Thyroid gland (tissue), 4 donors: ENCODE data around the gene DPYSL5. TPM values are rescaled to one million over a fixed set of nuclear protein-coding genes. Genes with fewer than 3 reads are reported as not detected.

Experiments used
- DNase-seq, 2 donors: peaks; one replicate each; pipeline ENCODE4 v3.0.0-alpha.2; 2019
- H3K27ac ChIP-seq, 3 donors: fragments of 200-600 bp; sonication (generic); 1 replicate in 2 of 3; 2 replicates in 1 of 3; pipeline ENCODE4 v1.5.1; 2016 to 2019; ENCODE audit warnings: mild to moderate bottlenecking in 1 of 3, moderate library complexity in 1 of 3
- H3K27me3 ChIP-seq: fragments of 200-600 bp; sonication (generic); one replicate; pipeline ENCODE4 v1.5.1; 2019
- H3K36me3 ChIP-seq, 2 donors: fragments of 200-600 bp; sonication (generic); one replicate each; pipeline ENCODE4 v1.5.1; 2016 to 2019
- H3K4me1 ChIP-seq, 2 donors: fragments of 200-600 bp; sonication (generic); one replicate each; pipeline ENCODE4 v1.5.1; 2017 to 2019
- H3K4me3 ChIP-seq, 3 donors: fragments of 200-600 bp; sonication (generic); replicated peaks in 1 of 3; 1 replicate in 2 of 3; 2 replicates in 1 of 3; pipeline ENCODE4 v1.5.1; 2016; ENCODE audit warnings: mild to moderate bottlenecking in 1 of 3
- H3K9me3 ChIP-seq: fragments of 200-600 bp; sonication (generic); one replicate; pipeline ENCODE4 v1.5.1; 2017
- CTCF ChIP-seq, 6 experiments: fragments of 200-600 bp in 3 of 6; fragments of 450-650 bp in 3 of 6; sonication (generic) in 3 of 6; IDR thresholded peaks; one replicate each; pipeline ENCODE4 v1.5.1; 2016 to 2019; ENCODE audit warnings: antibody characterized with exemption in 6 of 6, mild to moderate bottlenecking in 2 of 6, inconsistent platforms in 1 of 6, moderate library complexity in 1 of 6
- POLR2A ChIP-seq, 2 donors: fragments of 450-650 bp; IDR thresholded peaks; one replicate each; pipeline ENCODE4 v1.6.1; 2017; ENCODE audit warnings: antibody characterized with exemption in 2 of 2, mild to moderate bottlenecking in 2 of 2, moderate library complexity in 1 of 2
- WGBS, 2 donors: methylation state at CpG; one replicate each; pipeline ENCODE4 v1.1.5; 2017; 5-methylcytosine and 5-hydroxymethylcytosine counted together
- intact Hi-C: fragments of 100-400 bp; cut with DNase I; formaldehyde crosslinking; loops from one replicate; pipeline ENCODE4 v1.15.1; 2023
- total RNA-seq, 4 donors: library from RNA; depleted of rRNA; stranded (reverse); fragments of >200 nt; gene quantifications; one replicate each; pipeline ENCODE4 v1.2.3, GENCODE V29; 2016

Gene DPYSL5
- total RNA-seq, 4 donors from 2014 or later: not detected

- Histone ChIP-seq H3K36me3 (no peaks in the 10 kb centered on the region), H3K27me3 (no peaks in the 10 kb centered on the region), H3K9me3 (no peaks in the 10 kb centered on the region), H3K4me1 (peaks cover 20 to 25% of the 10 kb centered on the region in 2 donors), H3K4me3 (no peak overlapping the region), H3K27ac (no peak overlapping the region)
- intact Hi-C loops: no loop called here
- 90 to 94% methylated on average over 5 of the region's 5 CpGs for WGBS, 2 donors
- TF ChIP-seq CTCF (IDR thresholded peaks at IDR 0.05): no peak
- no peak for TF ChIP-seq POLR2A (IDR thresholded peaks at IDR 0.05)
- no peak for DNase-seq
Measured at GRCh38 chr2:26986576-26986975, 138.6 kb downstream of the DPYSL5 start.

GRCh38 chr2:26988058-26988860 lies 140.3 kb downstream of the DPYSL5 start:
- DNase-seq: no peak
- Histone ChIP-seq H3K4me3 (no peak overlapping the region), H3K27ac (no peak overlapping the region), H3K9me3 (no peaks in the 10 kb centered on the region), H3K27me3 (no peaks in the 10 kb centered on the region), H3K36me3 (no peaks in the 10 kb centered on the region), H3K4me1 (peaks cover 5 to 9% of the 10 kb centered on the region in 2 donors)
- TF ChIP-seq POLR2A (IDR thresholded peaks at IDR 0.05) (no peak), CTCF (IDR thresholded peaks at IDR 0.05) (no peak)
- intact Hi-C loops: no loop called here
- 75 to 77% methylated on average over 4 of the region's 4 CpGs for WGBS, 2 donors

- intact Hi-C loops: no loop called here
- Histone ChIP-seq H3K27me3 (no peaks in the 10 kb centered on the region), H3K4me3 (no peak overlapping the region), H3K27ac (no peak overlapping the region), H3K9me3 (no peaks in the 10 kb centered on the region), H3K4me1 (no peaks in the 10 kb centered on the region), H3K36me3 (no peaks in the 10 kb centered on the region)
- no peak for TF ChIP-seq CTCF (IDR thresholded peaks at IDR 0.05)
- DNase-seq: no peak
- WGBS, 2 donors: 90 to 94% methylated on average over 8 of the region's 8 CpGs
Measured at GRCh38 chr2:26989156-26989555, 141.2 kb downstream of the DPYSL5 start.

DNA sequence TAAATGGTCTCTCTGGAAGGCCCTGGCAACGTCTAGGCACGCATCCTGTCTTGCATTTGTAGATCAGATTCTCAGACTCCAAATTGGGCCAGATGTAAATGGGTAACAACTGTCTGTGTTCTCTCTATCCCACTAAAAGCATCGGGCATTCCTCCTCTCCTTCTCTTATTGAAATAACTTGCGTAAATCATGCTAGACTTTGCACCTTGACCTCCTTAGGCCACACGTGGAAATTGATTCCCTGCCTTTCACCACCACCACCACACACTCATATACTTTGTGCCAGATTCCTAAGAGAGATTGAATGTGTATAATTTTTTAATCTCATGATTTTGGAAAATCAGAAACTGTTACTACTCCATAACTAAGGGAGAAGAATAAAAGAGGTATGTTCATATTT lies 143.8 kb downstream of the DPYSL5 start:
- no peak overlapping the region for H3K4me3 ChIP-seq
- intact Hi-C loops: no loop called here
- no peak for TF ChIP-seq POLR2A (IDR thresholded peaks at IDR 0.05)
- no peak for TF ChIP-seq CTCF (IDR thresholded peaks at IDR 0.05)
- H3K4me1 ChIP-seq: no peaks in the 10 kb centered on the region
- H3K9me3 ChIP-seq: no peaks in the 10 kb centered on the region
- no peaks in the 10 kb centered on the region for H3K36me3 ChIP-seq
- no peaks in the 10 kb centered on the region for H3K27me3 ChIP-seq
- no peak for DNase-seq
- 84 to 86% methylated on average over 5 of the region's 5 CpGs for WGBS, 2 donors
- no peak overlapping the region for H3K27ac ChIP-seq

- intact Hi-C loops: no loop called here
- DNase-seq: no peak
- Histone ChIP-seq H3K4me1 (no peaks in the 10 kb centered on the region), H3K27me3 (no peaks in the 10 kb centered on the region), H3K9me3 (no peaks in the 10 kb centered on the region), H3K27ac (no peak overlapping the region), H3K36me3 (no peaks in the 10 kb centered on the region), H3K4me3 (no peak overlapping the region)
- 87 to 88% methylated on average over 1 of the region's 1 CpG for WGBS, 2 donors
- no peak for TF ChIP-seq CTCF (IDR thresholded peaks at IDR 0.05)
- no peak for TF ChIP-seq POLR2A (IDR thresholded peaks at IDR 0.05)
Measured at GRCh38 chr2:26993768-26994167, 145.8 kb downstream of the DPYSL5 start.
